GM19099 (cell line): ENCODE measurements around the gene TSPAN18.

Experiments
- POLR2A ChIP-seq: IDR thresholded peaks from 3 replicates; pipeline ENCODE4 v1.6.1; 2011; ENCODE audit warnings: low read depth; ENCODE audit not compliant: insufficient read length; ENCODE audit errors: extremely low read depth

Gene TSPAN18

DNA sequence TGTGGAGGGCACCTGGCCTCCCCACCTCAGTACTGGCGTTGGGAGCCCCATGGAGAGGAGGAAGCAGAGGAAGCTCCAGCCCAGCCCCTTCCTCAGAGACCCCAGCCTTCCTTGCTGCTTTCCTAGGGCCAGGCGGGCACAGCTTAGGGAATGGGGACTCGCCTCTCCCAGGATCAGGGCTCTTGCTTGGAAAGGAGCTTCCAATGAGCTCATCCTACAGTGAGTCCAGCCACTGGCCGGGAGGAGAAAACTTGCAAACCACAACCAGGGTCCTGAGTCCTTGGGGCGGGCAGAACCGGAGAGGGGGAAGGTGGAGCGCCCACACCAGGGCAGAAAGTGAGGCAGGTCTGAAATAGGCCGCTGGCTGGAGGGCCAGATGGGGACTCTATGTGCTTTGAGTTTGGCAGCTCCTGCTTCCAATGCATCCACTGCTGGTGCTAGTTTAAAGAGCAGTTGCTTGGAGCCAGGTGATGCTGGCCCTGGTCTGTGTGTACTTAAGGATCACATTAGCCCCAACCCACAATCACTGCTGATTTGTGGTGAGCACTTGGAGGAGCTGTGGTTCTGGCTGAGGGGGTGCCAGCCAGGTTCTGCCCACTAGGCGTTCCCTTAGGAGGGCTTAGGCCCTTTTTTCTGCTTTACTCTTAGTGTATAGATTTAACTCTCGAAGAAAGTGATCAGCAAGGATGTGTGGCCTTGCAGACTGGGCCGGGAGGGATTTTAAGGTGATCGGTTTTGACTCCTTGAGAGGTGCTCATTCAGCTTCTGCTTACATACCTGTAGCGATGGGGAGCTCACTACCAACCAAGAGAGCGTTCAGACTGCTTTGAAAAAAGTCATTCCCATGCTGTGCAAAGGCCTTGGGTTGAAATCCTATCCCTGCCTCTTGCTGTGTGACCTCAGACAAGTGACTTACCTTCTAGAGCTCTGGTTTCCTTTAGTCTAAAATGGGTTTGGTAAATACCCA is 142.0 kb downstream of the TSPAN18 start:
- TF ChIP-seq POLR2A: no peak

DNA sequence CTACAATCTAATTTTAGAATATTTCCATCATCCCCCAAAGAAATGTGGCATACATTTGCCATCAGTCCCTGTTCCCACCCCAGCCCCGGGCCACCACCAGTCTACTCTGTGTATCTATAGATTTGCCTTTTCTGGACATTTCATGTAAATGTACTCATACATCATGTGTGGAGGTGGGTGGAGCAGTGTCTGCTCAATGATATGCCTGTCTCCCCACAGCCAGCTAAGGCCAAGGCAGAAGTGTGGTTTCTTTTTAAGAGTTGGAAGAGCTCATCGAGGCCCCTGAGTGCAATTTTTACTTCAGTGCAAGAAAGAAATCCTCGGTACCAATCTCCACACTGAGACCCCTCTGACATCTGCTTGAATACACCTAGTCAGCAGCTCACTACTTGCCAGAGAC is 143.4 kb downstream of the TSPAN18 start:
- no peak for TF ChIP-seq POLR2A

DNA sequence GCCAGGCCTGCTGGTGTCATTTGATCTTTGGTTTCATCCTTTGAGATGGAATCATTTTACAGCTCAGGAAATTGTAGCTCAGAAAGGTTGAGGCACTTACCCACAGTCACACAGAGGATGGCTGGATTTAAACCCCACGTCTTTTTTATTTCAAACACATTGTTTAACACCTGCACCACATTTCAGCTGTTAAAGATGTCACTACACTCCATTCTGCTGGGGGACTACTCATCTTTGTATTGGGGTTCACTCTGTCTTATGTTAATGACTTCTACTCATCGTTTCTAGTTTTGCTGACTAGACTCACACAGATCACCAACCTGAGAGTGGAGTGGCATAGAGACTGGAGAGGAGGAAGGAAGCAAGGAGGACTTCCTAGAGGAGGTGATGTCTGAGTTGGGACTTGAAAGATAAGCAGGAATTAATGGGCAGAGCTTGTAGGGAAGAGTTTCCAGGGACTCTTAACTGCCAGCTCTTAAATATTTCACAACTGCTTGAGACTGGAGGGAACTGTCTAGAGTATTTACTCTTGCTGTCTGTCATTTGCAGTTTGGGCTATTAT is 143.9 kb downstream of the TSPAN18 start:
- TF ChIP-seq POLR2A: no peak

DNA sequence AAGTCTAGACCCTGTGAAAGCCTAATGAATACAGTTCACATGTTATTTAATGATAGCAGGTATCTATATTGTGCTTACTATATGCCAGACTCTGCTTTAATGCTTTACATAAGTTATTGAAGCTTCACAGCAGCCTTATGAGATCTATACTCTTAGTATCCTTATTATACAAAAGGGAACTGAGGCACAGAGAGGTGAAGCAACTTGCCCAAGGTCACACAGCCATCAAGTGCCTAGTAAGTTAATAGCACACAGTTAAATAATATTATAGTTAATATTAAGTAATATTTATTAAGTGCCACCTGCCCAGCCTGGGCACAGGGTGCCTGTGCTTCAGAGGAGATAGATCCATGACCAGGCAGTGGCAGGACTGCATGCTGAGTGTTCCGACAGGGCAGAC is 145.8 kb downstream of the TSPAN18 start:
- no peak for TF ChIP-seq POLR2A

DNA sequence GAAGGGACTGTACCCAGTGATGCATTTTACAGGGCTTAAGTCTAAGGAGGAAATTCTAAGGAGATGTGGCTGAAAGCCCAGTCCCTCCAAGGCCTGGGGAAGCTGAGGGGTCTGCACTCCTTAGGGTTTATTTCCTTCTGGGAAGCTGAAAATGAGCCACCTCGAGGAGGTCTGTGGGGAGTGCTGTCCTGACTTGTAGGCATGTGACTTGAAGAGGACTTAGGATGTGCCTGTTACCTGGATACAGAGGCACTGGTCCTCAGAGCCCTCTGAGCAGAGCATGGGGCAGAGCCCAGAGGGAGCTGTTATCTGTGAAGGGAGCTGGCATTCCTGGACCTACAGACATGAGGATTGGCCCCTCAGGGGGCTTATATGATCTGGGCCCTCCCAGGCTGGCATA is 146.8 kb downstream of the TSPAN18 start:
- TF ChIP-seq POLR2A: no peak

DNA sequence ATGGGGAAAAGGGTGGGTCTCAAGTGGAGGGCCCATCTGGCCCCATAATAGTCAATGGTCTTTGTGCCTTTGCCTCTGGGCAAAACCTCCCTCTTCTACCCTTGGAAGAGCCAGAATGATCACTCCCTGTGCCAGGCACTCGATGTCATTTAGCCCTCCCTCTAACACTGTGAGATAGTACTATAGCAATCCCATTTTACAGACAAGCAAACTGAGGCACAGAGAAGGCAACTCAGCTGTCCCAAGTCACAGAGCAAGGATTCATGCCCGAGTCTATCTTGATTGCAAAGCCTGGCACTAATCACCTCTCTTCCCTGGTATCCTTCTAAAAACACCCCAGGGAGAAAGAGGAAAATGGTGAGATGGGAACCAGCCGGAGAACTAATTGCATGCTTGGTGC is 147.5 kb downstream of the TSPAN18 start:
- TF ChIP-seq POLR2A: no peak

DNA sequence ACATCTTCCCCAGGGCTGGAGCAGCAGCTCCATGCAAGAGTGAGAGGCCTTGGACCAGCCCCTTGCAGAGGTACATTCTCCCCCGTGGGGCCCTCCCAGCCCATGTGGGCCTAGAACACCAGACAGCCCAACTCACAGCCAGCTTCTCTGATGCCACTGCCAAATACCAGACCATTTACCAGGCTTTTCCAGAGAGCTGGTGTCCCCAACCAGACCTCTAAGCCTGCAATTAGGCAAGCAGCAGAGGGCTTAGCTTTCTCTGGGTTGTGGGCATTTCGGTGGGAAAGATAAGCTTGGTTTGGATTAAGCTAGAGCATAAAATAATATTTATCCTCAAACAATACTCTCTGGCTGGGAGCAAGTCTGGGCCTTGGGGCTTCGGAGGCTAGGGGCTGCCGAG is 148.3 kb downstream of the TSPAN18 start:
- TF ChIP-seq POLR2A: no peak

DNA sequence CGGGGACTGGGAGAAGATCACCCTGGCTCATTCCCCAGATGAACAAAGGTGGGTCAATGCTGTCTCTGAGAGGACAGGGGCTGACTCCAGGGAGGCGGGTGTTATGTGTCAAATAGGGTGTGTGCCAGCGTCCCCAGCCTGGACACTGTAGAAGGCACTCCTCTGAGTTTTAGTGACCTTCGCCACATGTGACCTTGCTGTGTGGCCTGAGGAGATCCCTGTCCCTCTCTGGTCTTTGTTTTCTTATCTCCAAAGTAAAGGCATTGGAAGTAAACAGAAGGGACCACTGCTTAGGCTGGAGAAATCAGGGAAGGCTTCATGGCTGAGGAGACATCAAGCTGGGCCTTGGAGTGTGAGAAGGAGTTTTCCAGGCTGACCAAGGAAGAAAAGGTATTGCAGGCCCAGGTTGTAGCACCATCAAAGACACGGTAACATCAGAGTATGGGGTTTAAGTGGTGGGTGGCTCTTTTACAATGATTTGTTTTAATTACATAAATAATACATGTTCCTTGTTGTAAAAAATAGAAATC is 149.5 kb downstream of the TSPAN18 start:
- TF ChIP-seq POLR2A: no peak

DNA sequence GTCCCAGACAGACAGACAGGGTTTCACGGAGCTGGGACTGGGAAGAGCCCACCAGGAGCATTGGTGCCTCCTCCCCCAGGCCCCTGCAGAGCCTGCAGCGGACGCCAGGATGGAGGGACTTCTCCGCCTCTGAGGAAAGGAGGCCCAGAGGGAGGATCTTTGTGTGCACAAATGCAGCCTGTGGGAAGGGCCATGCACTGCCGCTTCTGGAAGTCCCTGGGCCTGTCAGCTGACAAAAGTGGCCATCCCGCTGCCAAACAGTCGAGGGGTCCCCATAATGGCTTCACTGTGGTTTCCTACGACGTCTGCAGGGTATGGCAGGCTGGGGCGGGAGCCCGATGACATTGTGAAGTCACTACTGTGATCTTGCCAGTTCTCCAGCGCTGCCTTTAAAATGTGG is 150.1 kb downstream of the TSPAN18 start:
- TF ChIP-seq POLR2A: no peak

DNA sequence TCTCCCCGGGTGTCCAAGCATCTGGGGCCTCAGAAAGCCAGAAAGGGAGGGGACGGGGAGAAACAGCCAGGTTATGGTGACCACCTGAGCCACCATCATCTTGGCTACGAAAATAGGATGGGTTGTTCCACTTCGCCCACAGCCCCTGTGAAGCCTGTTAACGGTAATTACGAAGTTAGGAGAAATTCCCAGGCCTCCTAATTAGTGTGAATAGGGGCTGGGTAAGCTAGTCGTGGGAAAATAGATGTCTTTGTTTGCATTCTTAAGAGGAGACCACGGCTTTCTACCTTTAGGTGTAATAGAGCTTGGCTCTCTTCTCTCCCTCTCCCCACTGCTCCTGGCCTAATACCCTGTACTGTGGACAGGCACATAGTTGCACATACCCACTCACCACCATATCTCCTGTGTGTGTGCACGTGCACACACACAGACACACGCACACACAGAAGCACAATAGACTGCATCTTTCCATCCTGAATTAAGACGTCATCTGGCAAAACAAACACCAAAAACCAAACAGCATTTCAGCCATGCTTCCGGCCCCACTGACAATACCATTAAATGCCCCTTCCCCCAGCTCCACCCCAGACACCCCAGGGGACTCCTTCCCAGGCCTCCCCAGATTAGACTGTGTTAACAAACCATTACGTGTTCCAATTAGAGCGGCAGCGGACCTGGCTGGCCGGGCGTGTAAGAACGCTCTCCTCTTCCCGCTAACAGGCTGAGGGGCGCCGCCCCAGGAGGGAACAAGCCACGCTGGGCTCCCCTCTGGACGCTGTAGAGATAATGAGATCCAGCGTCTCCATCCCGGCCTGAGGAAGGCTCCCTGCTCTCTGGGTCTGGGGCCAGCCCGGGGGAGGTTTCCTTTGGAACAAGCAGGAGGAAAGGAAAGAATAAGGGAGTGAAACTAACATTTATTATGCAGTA is 151.1 kb downstream of the TSPAN18 start:
- TF ChIP-seq POLR2A: no peak

DNA sequence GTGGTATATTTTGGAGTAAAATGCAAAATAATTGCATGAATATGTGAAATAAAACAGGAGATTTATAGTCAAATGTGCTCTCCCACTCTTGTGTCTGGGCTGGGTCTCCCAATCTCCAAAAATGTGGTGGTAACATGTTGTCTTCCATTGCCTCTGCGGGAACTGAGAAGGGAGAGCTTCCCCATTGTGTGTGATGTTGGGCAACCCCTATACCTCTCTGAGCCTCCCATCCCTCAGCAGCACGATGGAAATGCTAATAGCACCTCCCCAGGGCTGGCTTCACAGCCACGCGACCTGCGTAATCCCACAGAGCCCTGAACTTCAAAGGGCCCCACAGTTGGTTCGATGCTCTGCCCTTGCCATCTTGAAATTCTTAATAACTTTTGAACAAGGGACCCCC is 151.9 kb downstream of the TSPAN18 start:
- TF ChIP-seq POLR2A: no peak

DNA sequence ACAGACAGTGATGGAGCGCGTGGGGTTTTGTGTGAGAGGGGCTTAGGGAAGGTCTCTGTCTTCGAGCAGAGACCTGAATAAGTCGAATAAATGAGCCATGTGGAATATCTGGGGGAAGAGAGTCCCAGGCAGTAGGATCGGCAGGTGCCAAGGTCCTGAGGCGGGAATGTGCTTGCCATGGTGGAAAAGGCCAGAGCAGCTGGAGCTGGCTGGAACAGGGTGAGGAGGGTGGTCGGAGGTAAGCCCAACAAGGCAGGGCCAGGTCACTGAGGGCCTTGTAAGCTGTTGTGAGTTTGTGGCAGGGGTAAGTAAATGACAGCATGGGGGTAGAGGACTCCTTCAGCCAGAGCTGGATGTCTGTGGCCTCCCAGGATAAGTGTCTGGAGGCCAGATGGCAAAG is 152.7 kb downstream of the TSPAN18 start:
- TF ChIP-seq POLR2A: no peak

DNA sequence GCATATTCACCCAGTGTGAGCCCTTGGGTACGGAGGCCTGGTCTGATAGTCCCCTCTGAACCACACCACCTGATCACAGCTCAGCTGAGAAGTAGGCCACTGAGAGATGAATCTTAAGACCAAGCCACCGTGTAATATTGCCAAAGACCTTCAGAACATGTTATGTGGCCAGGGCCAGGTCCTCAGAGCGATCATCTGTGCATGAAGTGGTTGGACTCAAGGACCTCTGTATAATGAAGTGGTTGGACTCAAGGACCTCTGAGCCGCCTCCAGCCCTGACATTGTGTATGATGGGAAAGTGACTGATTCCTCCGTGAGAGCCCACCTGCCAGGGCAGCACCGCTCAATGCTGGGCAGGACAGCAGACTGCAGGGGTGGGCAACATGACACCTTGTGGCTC is 153.7 kb downstream of the TSPAN18 start:
- TF ChIP-seq POLR2A: no peak

DNA sequence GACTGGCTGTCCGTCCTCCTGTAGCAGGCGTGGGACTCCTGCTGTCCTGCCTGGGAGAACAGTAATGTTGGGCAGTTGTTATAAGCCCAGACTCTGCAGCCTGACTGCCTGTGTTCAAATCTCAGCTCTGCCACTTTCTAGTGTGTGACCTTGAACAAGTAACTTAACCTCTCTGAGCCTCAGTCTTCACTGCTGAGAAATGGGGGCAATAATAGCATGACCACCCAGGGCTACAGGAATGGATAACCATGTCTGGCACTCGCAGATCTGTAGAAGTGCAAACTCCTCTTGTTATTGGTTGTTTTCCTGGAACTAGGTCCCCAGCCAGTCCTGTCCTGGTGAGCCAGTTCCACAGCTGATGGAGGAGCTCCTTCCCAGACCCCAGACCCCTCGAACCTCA is 154.2 kb downstream of the TSPAN18 start:
- TF ChIP-seq POLR2A: no peak

DNA sequence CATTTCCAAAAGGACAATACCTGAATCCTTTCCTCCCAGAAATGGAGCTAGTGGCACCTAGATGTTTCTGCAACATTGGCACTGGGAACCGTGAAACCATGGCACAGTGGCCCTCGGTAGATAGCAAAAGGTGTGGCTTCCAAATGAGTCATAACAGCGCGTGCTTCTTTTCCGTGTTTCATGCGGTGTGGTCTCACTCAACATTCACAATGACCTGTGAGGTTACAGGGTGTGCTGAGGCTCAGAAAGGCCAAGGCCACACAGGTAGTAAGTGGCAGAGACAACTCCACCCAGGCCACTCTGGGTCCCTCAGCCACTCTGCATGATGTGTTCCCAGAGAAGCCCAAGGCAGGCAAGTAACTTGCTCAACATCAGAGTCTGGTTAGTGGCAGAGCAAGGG is 156.5 kb downstream of the TSPAN18 start:
- TF ChIP-seq POLR2A: no peak

DNA sequence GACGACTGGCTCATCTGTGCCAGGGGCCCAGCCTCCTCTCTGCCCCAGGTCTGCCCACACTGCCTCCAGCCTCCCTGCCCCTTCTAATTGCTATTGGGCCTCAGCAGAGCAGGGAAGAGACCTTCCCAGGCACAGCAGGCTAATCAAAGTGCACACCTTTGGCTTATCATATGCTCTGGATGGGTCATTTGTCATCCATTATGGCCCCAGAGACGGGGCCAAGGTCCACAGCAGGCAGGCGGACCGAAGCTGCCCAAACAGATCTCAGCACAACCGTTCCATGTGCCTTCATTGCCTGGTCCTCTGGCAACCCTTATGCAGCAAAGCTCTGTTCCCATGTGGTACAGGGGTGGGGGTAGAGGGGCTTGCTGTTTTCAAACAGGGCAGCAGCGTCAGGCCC is 157.3 kb downstream of the TSPAN18 start:
- TF ChIP-seq POLR2A: no peak
